GM04504 (cell line): ENCODE data around the gene SNX5.

Experiments used
- DNase-seq: peaks from one replicate; pipeline ENCODE4 v3.0.0-alpha.2; 2012; ENCODE audit warnings: low read depth

The SNX5 gene

GRCh38 chr20:17940224-17940971, 28.2 kb downstream of the SNX5 start:
- no peak for DNase-seq

DNA sequence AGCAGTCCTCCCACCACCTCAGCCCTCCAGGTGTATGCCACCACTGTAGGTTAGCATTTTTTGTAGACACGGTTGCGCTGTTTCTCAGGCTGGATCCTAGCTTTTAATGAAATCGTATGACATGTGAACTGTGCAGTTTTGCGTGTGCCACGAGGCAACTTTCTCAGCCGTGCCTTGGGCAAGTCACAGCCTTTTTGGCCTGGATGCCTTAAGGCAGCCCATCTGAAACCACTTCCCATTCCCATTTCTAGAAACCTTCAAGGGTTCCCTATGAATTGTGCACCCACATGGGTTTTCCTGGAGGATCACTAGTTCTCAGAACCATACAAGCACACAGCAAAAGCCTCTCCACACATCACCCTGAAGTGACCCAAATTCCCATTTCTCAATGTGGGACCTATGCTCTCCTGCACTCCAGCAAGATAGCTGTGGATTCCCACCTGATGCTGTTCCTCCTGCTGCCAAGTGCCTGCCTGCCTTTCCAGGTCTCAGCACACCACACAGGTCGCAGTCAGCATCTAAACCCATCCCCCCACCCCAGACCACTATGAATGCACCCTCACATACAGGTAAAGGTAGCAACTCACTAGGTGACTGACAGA, 28.9 kb downstream of the SNX5 start:
- no peak for DNase-seq

DNA sequence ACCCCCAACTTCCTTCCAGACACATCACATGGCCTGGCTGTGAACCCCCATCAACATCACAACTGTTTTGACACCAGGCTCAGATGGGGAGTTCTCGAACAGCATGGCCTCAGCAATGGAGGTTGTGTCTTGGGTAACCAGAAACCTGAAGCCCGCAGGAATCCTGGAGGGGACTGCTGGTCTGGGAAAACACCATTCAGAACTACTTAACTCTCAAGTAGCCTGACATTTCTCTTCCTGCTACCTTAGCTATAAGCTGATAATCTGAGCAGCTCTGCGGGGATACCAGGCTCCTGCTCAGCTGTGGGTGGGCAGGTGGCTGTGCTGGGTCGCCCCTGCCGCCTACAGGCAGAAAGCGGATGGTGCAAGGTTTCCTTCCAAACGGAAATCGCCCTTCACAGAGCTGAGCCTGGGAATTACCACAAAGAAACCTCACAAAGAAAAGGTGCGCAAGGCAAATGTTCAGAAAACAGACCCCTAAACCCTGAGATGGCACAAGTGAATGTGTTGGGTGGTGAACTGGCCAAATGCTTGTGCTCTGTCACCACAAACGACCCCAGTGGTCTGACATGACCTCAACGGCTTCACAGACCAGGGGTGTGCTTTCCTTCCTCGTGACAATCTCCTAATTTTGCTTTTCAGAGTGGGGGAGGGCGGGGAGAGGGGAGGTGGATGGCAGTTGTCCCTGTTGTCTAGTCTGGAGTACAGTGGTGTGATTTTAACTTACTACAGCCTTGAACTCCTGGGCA, 29.5 kb downstream of the SNX5 start:
- DNase-seq = no peak

GRCh38 chr20:17936761-17937732, 31.5 kb downstream of the SNX5 start:
- DNase-seq = no peak

DNA sequence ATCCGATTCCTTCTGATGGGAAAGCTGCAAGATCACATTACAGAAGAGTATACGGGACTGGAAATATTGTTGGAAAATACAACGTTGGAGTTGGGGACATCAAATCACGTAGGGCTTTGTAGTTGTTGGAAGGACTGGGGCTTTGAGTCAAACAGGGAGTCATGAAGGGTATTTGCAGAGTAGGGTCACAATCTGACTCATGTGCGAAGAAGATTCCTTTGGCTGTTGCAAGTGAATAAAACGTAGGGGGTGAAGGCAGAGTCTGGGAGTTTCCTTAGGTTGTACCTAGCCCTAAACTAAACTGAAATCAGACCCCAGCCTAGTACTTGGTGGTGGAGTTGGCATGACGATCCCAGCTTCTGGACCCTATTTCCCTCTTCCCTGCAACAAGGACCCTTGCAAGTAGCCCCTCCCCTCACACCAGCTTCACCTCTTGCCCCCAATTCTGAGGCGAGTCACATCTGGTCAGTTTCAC, 32.3 kb downstream of the SNX5 start:
- DNase-seq = no peak

DNA sequence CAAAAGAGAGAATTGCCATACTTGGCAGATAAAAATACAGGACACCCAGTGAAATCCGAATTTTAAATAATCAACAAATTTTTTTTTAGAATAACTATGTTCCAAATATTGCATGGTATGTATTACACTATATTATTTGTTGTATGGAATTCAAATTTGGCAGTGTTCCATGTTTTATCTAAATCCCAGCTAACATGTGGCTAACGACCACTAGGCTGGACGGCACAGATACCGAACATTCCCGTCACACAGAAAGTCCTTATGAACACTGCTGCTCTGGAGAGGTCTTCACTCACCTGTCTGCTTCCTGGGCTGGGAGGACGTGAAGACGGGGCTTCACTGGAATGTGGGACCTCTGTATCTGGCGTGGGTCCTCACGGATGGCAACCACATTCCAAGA, 32.8 kb downstream of the SNX5 start:
- DNase-seq = no peak

GRCh38 chr20:17935186-17935585, 33.4 kb downstream of the SNX5 start:
- DNase-seq = no peak

GRCh38 chr20:17934141-17934862, 34.3 kb downstream of the SNX5 start:
- DNase-seq = no peak

- no peak for DNase-seq
These were observed 34.9 kb downstream of the SNX5 start for GRCh38 chr20:17933711-17934110.

DNA sequence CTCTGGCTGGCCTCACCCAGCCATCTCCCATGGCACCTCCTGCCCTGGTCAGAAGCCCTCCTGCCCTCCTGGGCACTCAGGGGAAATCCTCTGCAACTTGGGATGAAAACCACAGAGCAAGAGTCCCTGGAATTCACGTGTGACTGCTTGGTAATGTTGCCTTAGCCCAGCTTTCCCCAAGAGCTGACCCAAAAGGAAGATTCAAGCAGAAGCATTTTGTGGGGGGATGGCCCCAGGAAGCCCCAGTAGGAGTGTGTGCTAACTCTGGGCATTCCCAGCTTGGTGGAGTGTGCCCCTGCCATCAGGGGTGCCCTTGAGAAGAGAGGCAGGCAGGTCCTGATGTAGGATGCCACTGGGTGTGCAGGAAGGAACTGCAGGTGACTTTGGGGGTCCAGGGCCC, 35.5 kb downstream of the SNX5 start:
- no peak for DNase-seq

DNA sequence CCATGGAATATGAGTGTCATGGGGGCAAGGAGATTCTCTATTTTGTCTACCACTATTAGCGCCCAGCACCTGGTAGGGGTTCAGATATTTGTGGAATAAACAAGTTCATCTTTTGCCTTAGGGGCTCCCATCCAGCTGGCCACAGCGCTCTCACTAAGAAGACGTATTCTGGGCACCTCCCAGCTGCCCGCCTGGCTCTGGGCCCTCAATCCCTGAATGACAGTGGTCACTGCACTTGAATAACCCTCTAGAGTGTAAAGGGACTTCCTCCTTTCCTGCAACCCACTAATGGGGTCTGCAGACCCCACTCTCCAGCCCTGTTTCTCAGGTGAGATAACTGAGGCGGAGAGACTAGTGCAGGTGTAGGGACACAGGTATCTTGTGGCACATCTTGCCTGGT, 36.2 kb downstream of the SNX5 start:
- DNase-seq = no peak

GRCh38 chr20:17931513-17931912, 37.1 kb downstream of the SNX5 start:
- DNase-seq = no peak

GRCh38 chr20:17928633-17929311, 39.8 kb downstream of the SNX5 start:
- DNase-seq = no peak

- DNase-seq = no peak
These were observed 40.4 kb downstream of the SNX5 start for GRCh38 chr20:17928211-17928611.

DNA sequence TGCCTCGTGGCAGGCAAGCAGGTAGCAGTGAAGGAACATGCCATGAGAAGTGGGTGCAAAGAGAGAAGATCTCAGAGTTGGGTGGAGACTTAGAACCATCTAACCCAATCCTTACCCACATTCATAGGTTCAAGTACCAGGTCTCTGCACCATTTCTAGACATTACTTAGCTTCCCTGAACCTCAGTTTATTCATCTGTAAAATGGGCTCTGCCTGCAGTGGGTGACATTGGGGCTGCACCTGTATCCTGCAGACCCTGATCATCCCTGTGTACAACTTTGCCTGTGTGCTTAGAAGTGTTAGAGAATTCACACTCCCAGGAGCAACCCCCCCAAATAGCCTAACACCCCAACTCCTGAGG, 42.7 kb downstream of the SNX5 start:
- no peak for DNase-seq

GRCh38 chr20:17925141-17925939, 43.3 kb downstream of the SNX5 start:
- DNase-seq = no peak

DNA sequence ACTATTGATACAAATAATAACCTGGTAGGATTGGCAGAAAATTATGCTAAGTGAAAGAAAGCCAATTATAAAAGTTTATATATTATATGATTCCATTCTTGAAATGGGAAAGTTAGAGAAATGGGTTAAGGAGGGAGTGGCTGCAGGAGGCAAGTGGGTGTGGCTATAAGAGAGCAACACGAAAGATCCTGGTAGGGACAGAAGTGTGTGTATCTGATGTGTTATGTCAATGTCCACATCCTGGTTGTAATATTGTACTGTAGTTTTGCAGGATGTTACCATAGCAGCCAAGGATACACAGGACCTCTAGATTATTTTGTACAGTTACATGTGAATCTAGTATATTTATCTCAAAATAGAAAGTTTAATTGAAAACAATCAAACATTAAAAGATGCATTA, 46.8 kb downstream of the SNX5 start:
- DNase-seq = no peak

GRCh38 chr20:17919149-17919548, 49.4 kb downstream of the SNX5 start:
- no peak for DNase-seq

GRCh38 chr20:17917832-17918618, 50.6 kb downstream of the SNX5 start:
- DNase-seq = no peak
